DOHH2 (cell line): ENCODE measurements around the gene CLMN.

Experiments
- EZH2phosphoT487 ChIP-seq: fragments of 200-600 bp; sonication (generic); IDR thresholded peaks from 2 replicates; pipeline ENCODE4 v1.6.1; 2017; ENCODE audit warnings: borderline replicate concordance, mild to moderate bottlenecking, antibody characterized with exemption, low read length, moderate library complexity, mixed read lengths
- TF ChIP-seq, protein P1 (sequence below): fragments of 200-600 bp; sonication (generic); IDR thresholded peaks from one replicate; pipeline ENCODE4 v1.5.1; 2014; ENCODE audit warnings: antibody characterized with exemption, mild to moderate bottlenecking, low read depth, low read length; ENCODE audit not compliant: poor library complexity, severe bottlenecking

DNA sequence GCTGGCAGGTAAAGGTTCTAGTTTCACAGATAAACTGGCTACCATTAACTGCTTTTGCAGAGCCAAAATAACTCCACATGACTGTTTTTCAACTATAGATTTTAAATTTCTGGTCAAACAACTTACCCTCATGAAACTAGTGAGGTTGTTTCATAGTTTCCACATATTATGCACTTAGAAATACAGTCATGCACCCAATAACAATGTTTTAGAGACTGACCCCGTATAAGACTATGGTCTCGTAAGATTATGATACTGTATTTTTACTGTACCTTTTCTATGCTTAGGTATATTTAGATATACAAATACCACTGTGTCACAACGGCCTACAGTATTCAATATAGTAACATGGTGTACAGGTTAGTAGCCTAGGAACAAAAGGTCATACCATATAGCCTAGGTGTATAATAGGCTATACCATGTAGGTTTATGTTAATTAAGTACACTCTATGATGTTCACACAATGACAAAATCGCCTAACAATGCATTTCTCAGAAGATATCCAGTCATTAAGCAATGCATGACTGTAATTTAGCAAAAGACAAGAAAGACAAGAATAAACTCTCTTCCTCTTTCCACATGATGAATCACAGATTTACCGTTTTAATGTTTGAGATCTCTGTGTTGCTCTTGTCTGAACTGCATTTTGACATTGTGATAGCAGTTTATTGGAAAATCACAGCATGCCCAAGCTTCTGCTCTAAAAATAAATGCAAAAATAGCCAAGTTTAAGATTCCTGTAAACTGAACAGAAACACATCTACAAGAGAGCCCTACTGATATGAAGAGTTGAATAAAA, 179.4 kb downstream of the CLMN start:
- TF ChIP-seq, protein P1, sequence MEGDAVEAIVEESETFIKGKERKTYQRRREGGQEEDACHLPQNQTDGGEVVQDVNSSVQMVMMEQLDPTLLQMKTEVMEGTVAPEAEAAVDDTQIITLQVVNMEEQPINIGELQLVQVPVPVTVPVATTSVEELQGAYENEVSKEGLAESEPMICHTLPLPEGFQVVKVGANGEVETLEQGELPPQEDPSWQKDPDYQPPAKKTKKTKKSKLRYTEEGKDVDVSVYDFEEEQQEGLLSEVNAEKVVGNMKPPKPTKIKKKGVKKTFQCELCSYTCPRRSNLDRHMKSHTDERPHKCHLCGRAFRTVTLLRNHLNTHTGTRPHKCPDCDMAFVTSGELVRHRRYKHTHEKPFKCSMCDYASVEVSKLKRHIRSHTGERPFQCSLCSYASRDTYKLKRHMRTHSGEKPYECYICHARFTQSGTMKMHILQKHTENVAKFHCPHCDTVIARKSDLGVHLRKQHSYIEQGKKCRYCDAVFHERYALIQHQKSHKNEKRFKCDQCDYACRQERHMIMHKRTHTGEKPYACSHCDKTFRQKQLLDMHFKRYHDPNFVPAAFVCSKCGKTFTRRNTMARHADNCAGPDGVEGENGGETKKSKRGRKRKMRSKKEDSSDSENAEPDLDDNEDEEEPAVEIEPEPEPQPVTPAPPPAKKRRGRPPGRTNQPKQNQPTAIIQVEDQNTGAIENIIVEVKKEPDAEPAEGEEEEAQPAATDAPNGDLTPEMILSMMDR, result no peak
- no peak for TF ChIP-seq EZH2phosphoT487
